CD4-positive, alpha-beta T cell treated with Interleukin-6 at 100 ng/mL for 8 hours (primary cell): Measurements from ENCODE around the gene DYNC1LI1.
A peak's percentile ranks its signal among the peaks of the same experiment; 100 is the strongest.
"Not testable (repeated sequence)": the region's sequence is repeated elsewhere in the genome, so short reads cannot be mapped to it uniquely, and the experiment has no call there.

Experiments
- DNase-seq: peaks from one replicate; pipeline ENCODE4 v3.0.0-alpha.2; 2020; ENCODE audit warnings: mixed read lengths, low spot score

The DYNC1LI1 gene

DNA sequence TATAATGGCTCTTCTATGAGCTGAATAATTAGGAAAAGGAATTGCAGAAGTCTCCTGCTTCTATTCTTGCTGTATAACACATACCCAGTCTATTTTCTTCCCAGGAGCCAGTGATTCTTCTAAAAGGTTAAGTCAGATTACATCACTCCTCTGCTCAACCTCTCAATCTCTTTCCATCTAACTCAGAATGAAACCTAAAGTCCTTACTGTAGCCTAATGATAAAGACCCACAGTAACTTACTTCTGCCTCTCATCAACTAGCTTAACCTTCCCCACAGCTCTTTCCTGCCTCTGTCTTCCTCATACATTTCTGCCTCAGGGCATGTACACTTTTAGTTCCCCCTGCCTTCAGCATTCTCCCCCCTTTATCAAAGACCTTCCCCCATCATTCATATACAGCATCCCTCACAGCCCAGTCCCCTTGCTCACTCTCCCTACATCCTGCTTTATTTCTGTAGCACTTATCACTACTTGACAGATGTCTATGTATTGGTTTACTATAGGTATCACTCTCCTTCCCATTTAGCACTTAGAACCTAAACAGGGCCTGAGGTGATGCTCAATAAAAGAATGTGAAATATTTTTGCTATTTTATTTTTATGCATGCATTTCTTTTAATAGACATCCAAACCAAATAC lies 39.5 kb downstream of the DYNC1LI1 start:
- DNase-seq: no peak

- DNase-seq: no peak
Observed at GRCh38 chr3:32525720-32526119, 44.9 kb downstream of the DYNC1LI1 start.

GRCh38 chr3:32522682-32523081 lies 48.0 kb downstream of the DYNC1LI1 start:
- DNase-seq: no peak

DNA sequence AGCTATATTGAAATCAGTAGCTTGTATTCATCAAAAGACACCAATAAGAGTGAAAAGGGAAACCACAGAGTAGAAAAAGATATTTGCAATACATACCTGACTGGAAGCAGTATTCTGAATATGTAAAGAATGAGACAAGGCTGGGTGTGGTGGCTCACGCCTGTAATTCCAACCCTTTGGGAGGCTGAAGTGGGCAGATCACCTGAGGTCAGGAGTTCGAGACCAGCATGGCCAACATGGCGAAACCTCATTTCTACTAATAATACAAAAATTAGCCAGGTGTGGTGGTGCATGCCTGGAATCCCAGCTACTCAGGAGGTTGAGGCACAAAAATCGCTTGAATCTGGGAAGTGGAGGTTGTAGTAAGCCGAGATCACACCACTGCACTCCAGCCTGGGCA lies 51.7 kb downstream of the DYNC1LI1 start:
- not testable (repeated sequence) for DNase-seq

- not testable (repeated sequence) for DNase-seq
Observed at GRCh38 chr3:32516751-32517150, 53.9 kb downstream of the DYNC1LI1 start.

GRCh38 chr3:32511005-32511404 lies 59.7 kb downstream of the DYNC1LI1 start:
- no peak for DNase-seq

DNA sequence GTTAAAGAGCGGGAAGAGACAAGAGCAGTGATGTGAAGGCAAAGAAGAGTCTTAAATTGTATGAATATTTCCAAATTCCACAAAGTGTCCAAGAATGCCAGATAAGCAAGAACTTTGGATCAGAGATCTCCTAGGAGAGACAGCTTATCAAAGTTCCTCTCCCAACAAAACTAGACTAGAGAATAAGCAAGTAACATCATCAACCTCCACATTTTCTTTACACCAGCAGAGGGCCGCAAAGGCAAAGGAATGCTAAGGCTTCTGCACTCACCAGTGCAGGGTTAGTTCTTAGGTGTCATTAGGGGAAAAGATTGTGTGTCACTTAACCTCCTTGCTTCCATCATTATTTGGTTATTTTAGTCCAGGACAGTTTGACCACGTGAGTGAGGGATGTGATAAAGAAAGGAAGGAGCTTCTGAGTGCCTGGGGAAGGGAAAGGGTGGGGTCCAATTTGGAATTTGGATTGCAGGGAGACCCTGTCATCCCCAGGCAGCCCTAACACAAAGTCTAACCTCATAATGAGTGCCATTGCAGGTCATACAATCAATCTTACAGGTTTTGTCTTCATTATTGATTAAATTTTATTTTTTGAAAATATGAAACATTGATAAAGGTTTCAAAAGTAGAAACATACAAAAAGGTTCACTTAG lies 60.5 kb downstream of the DYNC1LI1 start:
- peak; percentile 59 for DNase-seq

DNA sequence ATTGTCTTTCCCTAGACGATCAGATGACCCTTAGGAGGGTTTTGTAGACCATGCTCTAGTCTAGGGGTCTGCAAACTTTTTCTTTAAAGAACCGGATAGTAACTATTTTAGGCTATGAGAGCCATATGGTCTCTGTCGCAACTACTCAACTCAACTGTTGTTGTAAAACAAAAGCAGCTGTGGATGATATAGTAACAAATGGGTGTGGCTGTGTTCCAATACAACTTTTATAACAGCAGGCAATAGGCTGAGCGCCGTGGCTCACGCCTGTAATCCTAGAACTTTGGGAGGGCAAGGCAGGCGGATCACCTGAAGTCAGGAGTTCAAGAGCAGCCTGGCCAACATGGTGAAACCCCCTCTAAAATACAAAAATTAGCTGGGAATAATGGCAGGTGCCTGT lies 61.9 kb downstream of the DYNC1LI1 start:
- no peak for DNase-seq

DNA sequence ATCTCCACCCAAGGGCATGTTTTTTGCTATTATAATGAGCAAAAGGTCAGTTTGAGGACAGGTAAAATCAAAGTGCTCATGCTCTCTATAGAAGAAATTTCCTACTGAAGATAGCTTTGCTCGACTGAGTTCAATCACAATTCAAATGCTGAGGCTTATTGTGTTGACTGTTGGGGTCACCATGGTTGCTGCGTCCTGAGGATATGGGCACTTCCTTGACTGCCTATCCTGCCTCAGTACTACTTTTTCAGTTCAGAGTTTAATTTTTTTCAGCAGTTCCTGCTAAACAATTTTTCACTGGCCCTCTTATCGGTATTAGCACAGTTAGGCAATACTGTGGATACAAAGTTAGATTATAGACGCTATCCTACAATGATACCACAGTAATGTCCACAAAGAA lies 64.2 kb downstream of the DYNC1LI1 start:
- no peak for DNase-seq

GRCh38 chr3:32502946-32503286 lies 67.7 kb downstream of the DYNC1LI1 start:
- no peak for DNase-seq

- DNase-seq: peak; percentile 78
Observed at GRCh38 chr3:32502118-32502945, 68.3 kb downstream of the DYNC1LI1 start, which contains the start of gene CMTM6. TSS of gene CMTM6 (minus strand) at chr3:32502852. CDS start at chr3:32502745, 107 bp downstream.

- DNase-seq: no peak
Observed at GRCh38 chr3:32501783-32502117, 68.9 kb downstream of the DYNC1LI1 start.

- DNase-seq: no peak
Observed at GRCh38 chr3:32500880-32501782, 69.5 kb downstream of the DYNC1LI1 start.

DNA sequence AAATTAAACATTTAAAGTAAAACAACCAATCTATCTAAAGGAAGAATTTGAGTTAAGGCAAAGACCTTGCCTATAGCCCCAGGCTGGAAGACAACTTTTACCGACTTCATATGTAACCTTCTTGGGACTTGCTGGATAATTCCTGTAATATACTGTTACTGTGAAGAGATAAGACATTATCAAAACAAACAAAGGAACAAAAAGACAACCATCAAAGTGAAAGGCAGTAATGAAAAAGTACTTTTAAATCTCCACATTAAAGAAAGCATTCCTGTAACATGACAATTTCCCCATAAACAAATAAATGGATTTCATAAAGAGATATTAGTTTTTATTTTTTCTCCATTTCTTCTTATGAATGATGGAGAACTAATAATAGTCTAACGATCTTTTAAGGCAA lies 70.4 kb downstream of the DYNC1LI1 start:
- DNase-seq: no peak

- DNase-seq: no peak
Observed at GRCh38 chr3:32499585-32499984, 71.1 kb downstream of the DYNC1LI1 start.

DNA sequence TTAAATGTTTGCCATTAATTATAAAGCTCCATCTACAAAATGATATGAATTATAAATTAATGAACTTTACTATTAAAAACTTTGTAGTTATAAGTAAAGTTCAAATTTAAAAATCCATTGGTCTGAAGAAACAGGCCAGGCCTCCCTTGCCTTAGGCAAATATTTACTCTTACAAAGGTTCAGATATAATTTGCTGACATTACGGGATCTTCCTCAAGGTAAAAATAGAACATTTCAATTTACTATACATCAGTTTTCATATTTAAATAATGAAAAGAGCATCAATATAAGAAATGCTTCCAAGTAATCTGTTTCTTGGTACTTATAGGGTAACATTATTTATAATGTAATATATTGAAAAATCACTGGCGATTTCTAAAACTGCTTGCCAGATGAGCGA lies 71.7 kb downstream of the DYNC1LI1 start:
- no peak for DNase-seq

DNA sequence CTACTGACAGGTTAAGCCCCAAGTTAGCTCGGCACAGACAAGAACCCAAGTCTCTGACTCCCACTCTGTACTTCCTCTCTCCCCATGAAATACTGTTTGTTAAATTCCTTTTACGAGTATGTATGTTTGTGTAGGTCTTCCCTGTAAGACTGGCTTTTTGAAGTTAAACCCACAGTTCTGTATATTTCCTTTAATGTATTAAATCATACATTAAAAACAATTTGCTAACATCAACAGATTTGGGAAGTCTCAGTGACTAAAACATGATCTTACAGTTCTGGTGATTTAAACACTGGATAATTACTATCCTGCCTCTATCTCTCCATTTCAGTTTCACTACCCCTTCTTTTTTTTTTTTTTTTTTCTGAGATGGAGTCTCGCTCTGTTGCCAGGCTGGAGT lies 72.4 kb downstream of the DYNC1LI1 start:
- no peak for DNase-seq

DNA sequence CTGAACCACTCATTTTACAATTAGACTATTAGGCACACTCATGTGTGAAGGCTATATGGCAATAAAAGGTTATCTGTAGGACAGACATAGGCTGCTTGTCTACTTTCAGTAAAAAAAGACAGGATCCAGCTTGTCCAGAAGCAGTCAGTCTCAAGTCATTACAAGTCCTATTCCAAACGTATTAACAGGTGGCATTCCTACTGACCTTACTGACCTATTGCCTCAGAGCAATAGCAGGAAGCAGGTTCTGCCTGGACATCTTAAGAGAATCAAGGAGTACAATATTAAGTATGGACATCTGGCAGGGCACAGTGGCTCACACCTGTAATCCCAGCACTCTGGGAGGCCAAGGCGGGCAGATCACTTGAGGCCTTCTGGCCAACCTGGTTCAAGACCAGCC lies 75.0 kb downstream of the DYNC1LI1 start:
- no peak for DNase-seq

DNA sequence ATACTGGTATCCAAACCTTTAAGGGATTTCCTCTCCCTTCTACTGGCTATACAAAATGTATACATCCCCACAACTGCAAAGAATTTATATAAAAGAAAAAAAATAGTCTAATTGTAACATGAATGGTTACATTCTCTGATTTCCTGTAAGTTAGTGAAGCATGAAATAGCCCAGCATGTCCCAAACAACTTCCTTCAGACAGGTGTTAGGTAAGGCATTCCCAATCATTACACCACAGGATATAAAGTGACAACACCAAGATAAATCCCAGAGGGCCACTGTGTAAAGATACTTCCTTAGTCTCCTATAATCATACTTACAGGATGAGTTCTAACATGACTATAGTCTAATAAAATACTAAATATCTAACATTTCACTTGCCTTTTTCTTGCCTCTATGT lies 75.6 kb downstream of the DYNC1LI1 start:
- DNase-seq: no peak

DNA sequence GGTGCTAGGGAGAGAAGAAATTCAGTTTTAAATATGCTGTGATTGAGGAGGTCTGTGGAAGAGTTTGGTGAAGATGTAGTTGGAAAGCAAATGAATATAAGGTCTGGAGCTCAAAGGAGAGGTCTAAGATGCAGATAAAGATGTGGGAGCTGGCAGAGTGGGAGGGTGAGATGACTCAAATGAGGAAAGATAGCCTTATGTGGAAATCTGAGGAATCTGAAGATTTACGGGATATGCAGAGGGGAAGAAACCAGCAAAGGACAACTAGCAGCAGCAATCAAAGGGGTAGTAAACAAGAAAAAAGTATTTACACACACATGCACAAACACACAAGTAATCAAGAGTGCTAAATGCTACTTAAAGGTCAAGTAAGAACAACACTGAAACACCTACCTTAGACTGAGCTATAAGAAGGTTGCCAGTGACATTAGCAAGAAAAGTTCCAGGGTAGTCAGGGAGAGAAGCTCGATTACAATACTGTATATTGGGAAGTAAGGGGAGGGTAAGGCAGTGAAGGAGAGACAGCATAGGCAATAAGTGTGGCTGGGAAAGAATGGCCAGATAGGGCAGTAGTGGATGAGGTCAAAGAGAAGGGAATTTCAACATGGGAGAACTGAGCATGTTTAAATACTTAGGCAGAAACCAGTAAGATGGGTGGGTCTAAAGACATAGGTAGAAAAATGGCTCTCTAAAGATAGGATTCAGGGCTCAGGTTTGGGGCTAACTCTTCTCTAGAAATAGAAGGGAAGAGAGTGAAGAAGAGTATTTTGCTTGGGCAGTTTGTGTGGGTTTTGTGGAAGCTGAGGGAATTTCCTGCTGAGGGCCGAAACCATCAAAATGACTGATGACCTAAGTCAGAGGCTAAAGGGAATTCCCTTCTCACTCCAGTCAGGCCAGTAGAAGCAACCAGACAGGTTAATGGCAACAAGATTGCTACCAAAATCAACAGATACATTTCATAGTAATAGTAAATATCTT lies 76.9 kb downstream of the DYNC1LI1 start:
- DNase-seq: no peak
